WERI-Rb-1 (cell line): ENCODE data around the gene TSPEAR.

Experiments used
- DNase-seq: peaks from one replicate; pipeline ENCODE4 v3.0.0-alpha.2; 2020
- H3K27ac ChIP-seq: fragments of 250-450 bp; sonication (Bioruptor Pico); 2 replicates; pipeline ENCODE4 v1.5.1; 2020; ENCODE audit warnings: mild to moderate bottlenecking, moderate library complexity
- H3K27me3 ChIP-seq: fragments of 250-450 bp; sonication (Bioruptor Pico); 2 replicates; pipeline ENCODE4 v1.5.1; 2021; ENCODE audit warnings: mild to moderate bottlenecking, low read depth, moderate library complexity; ENCODE audit not compliant: insufficient read depth, severe bottlenecking
- H3K36me3 ChIP-seq: fragments of 250-450 bp; sonication (Bioruptor Pico); 2 replicates; pipeline ENCODE4 v1.5.1; 2020; ENCODE audit warnings: mild to moderate bottlenecking, moderate library complexity
- H3K4me3 ChIP-seq: 2 replicates; pipeline ENCODE4 v1.5.1; 2011; ENCODE audit warnings: low read depth, mild to moderate bottlenecking, control low read depth, low read length
- H3K9me3 ChIP-seq: fragments of 250-450 bp; sonication (Bioruptor Pico); 2 replicates; pipeline ENCODE4 v1.5.1; 2021; ENCODE audit warnings: mild to moderate bottlenecking, moderate library complexity; ENCODE audit not compliant: severe bottlenecking
- CTCF ChIP-seq: IDR thresholded peaks from 2 replicates; pipeline ENCODE4 v1.5.1; 2011; ENCODE audit warnings: low read depth, mild to moderate bottlenecking, control low read depth, inconsistent platforms, low read length

TSPEAR gene

GRCh38 chr21:44609193-44609592 is 102.2 kb downstream of the TSPEAR start:
- TF ChIP-seq CTCF: no peak
- Histone ChIP-seq H3K4me3 (no peak overlapping the region), H3K36me3 (no peaks in the 10 kb centered on the region), H3K27ac (no peak overlapping the region), H3K9me3 (peaks cover 27% of the 10 kb centered on the region), H3K27me3 (no peaks in the 10 kb centered on the region)
- no peak for DNase-seq

- Histone ChIP-seq H3K27ac (no peak overlapping the region), H3K36me3 (no peaks in the 10 kb centered on the region), H3K27me3 (no peaks in the 10 kb centered on the region), H3K9me3 (peaks cover 27% of the 10 kb centered on the region), H3K4me3 (no peak overlapping the region)
- TF ChIP-seq CTCF: no peak
- no peak for DNase-seq
Observed at GRCh38 chr21:44606495-44606894, 104.9 kb downstream of the TSPEAR start.

GRCh38 chr21:44603911-44604310 is 107.5 kb downstream of the TSPEAR start:
- no peak for TF ChIP-seq CTCF
- Histone ChIP-seq H3K27me3 (no peaks in the 10 kb centered on the region), H3K9me3 (peaks cover 10% of the 10 kb centered on the region)

GRCh38 chr21:44603109-44603875 is 108.1 kb downstream of the TSPEAR start:
- H3K27ac ChIP-seq: no peak overlapping the region

More at GRCh38 chr21:44603911-44604310, 107.5 kb downstream of the TSPEAR start:
- no peaks in the 10 kb centered on the region for H3K36me3 ChIP-seq
- H3K27ac ChIP-seq: no peak overlapping the region
- DNase-seq: no peak
- no peak overlapping the region for H3K4me3 ChIP-seq

GRCh38 chr21:44602463-44602850 is 108.9 kb downstream of the TSPEAR start:
- H3K27me3 ChIP-seq: no peaks in the 10 kb centered on the region
- no peak for TF ChIP-seq CTCF
- no peak for DNase-seq
- peaks cover 13% of the 10 kb centered on the region for H3K9me3 ChIP-seq
- H3K4me3 ChIP-seq: no peak overlapping the region
- H3K27ac ChIP-seq: no peak overlapping the region
- H3K36me3 ChIP-seq: no peaks in the 10 kb centered on the region

More at GRCh38 chr21:44603109-44603875, 108.1 kb downstream of the TSPEAR start:
- H3K9me3 ChIP-seq: peaks cover 13% of the 10 kb centered on the region
- H3K36me3 ChIP-seq: no peaks in the 10 kb centered on the region
- H3K4me3 ChIP-seq: no peak overlapping the region
- no peaks in the 10 kb centered on the region for H3K27me3 ChIP-seq
- TF ChIP-seq CTCF: no peak
- no peak for DNase-seq
